GM12878 (cell line): Measurements from ENCODE around the gene COX6A2. TPM values are rescaled to one million over a fixed set of nuclear protein-coding genes. Genes with fewer than 3 reads are reported as not detected.

ENCODE experiments used
- BCL11A ChIP-seq: IDR thresholded peaks from 2 replicates; pipeline ENCODE4 v1.6.1; 2011; ENCODE audit warnings: low read depth, low read length
- CHD2 ChIP-seq: IDR thresholded peaks from 2 replicates; pipeline ENCODE4 v1.6.1; 2011; ENCODE audit warnings: low read depth, low read length, improper control_type of control experiment, borderline replicate concordance
- FOXK2 ChIP-seq: fragments of 450-650 bp; IDR thresholded peaks from 2 replicates; pipeline ENCODE4 v1.6.1; 2017; ENCODE audit warnings: mild to moderate bottlenecking, moderate library complexity
- FOXM1 ChIP-seq: IDR thresholded peaks from 2 replicates; pipeline ENCODE4 v1.6.1; 2012; ENCODE audit warnings: low read depth, mild to moderate bottlenecking, inconsistent platforms, low read length, moderate library complexity
- KDM1A ChIP-seq: fragments of 200-600 bp; sonication (generic); IDR thresholded peaks from 2 replicates; pipeline ENCODE4 v1.6.1; 2016; ENCODE audit warnings: borderline replicate concordance
- MEF2A ChIP-seq: IDR thresholded peaks from 2 replicates; pipeline ENCODE4 v1.6.1; 2011; ENCODE audit warnings: low read depth, mild to moderate bottlenecking, low read length, moderate library complexity; ENCODE audit not compliant: insufficient read depth
- NR2C2 ChIP-seq: IDR thresholded peaks from 2 replicates; pipeline ENCODE4 v1.6.1; 2011; ENCODE audit warnings: borderline replicate concordance, low read depth; ENCODE audit not compliant: control insufficient read depth, insufficient read length
- POLR2AphosphoS5 ChIP-seq: IDR thresholded peaks from 2 replicates; pipeline ENCODE4 v1.6.1; 2011; ENCODE audit warnings: mild to moderate bottlenecking, low read length, inconsistent platforms
- RELA ChIP-seq: fragments of 450-650 bp; IDR thresholded peaks from 2 replicates; pipeline ENCODE4 v1.8.0; 2014; ENCODE audit warnings: borderline replicate concordance; ENCODE audit not compliant: partially characterized antibody
- REST ChIP-seq: IDR thresholded peaks from 2 replicates; pipeline ENCODE4 v1.6.1; 2012; ENCODE audit warnings: mild to moderate bottlenecking, low read depth, low read length
- SMAD1 ChIP-seq: fragments of 450-650 bp; IDR thresholded peaks from 2 replicates; pipeline ENCODE4 v1.6.1; 2018; ENCODE audit warnings: mild to moderate bottlenecking, low read depth; ENCODE audit not compliant: partially characterized antibody
- SMARCA5 ChIP-seq: fragments of 450-650 bp; IDR thresholded peaks from 2 replicates; pipeline ENCODE4 v1.6.1; 2017; ENCODE audit warnings: mild to moderate bottlenecking
- TAF1 ChIP-seq: IDR thresholded peaks from 2 replicates; pipeline ENCODE4 v1.6.1; 2011; ENCODE audit warnings: mild to moderate bottlenecking, low read depth, low read length, borderline replicate concordance
- TCF3 ChIP-seq: IDR thresholded peaks from 2 replicates; pipeline ENCODE4 v1.6.1; 2012; ENCODE audit warnings: low read depth, mild to moderate bottlenecking, low read length, borderline replicate concordance; ENCODE audit not compliant: insufficient read depth
- YY1 ChIP-seq: IDR thresholded peaks from 2 replicates; pipeline ENCODE4 v1.6.1; 2011; ENCODE audit warnings: low read depth, mild to moderate bottlenecking, low read length
- polyA plus RNA-seq, 11 experiments: library from polyadenylated mRNA; depleted of rRNA in 4 of 11; unstranded in 6 of 11; stranded (reverse) in 5 of 11; fragments of >200 nt; fragmentation: Nextera tagmentation in 4 of 11; fragmentation: Illumina TruSeq in 1 of 11; extraction: Ambion mirVana in 4 of 11; extraction: Trizol in 1 of 11; gene quantifications; 1 replicate in 1 of 11; 2 replicates in 10 of 11; pipeline versions ENCODE4 v1.2.1 to v1.2.3, GENCODE V29; 2011 to 2016; ENCODE audit warnings: inconsistent platforms in 2 of 11, missing spikeins in 2 of 11, low read depth in 1 of 11
- total RNA-seq, 4 experiments: library from RNA; depleted of rRNA in 3 of 4; stranded (reverse); fragments of >200 nt in 3 of 4; fragmentation: Illumina TruSeq in 1 of 4; extraction: Trizol in 1 of 4; gene quantifications; 2 replicates each; pipeline versions ENCODE4 v1.2.1 to v1.2.3, GENCODE V29; 2013 to 2021

Gene COX6A2
- total and polyA plus RNA-seq, 10 of the 15 experiments (the other 5 are each of a cell fraction or from before 2014, with no cell fraction given) = not detected

- TF ChIP-seq RELA = no peak
- TF ChIP-seq FOXM1 = no peak
- TF ChIP-seq MEF2A = no peak
- TF ChIP-seq FOXK2 = no peak
- no peak for TF ChIP-seq SMAD1
- TF ChIP-seq POLR2AphosphoS5 = no peak
- TF ChIP-seq REST = no peak
- no peak for TF ChIP-seq BCL11A
- no peak for TF ChIP-seq SMARCA5
- TF ChIP-seq CHD2 = no peak
- no peak for TF ChIP-seq KDM1A
- no peak for TF ChIP-seq YY1
- no peak for TF ChIP-seq TAF1
- no peak for TF ChIP-seq TCF3
- no peak for TF ChIP-seq NR2C2
Observed at GRCh38 chr16:31472709-31473203, 44.6 kb upstream of the COX6A2 start (continued).
